Activated CD4-positive, alpha-beta T cell treated with anti-CD3 and anti-CD28 coated beads, Interleukin-2, amount 50 U/mL, for 24 hours (primary cell): ENCODE measurements around the gene COPS6.

Experiments
- DNase-seq, 2 donors: peaks; one replicate each; pipeline ENCODE4 v3.0.0-alpha.2; 2020; ENCODE audit warnings: low read depth in 1 of 2, low spot score in 1 of 2

The COPS6 gene

DNA sequence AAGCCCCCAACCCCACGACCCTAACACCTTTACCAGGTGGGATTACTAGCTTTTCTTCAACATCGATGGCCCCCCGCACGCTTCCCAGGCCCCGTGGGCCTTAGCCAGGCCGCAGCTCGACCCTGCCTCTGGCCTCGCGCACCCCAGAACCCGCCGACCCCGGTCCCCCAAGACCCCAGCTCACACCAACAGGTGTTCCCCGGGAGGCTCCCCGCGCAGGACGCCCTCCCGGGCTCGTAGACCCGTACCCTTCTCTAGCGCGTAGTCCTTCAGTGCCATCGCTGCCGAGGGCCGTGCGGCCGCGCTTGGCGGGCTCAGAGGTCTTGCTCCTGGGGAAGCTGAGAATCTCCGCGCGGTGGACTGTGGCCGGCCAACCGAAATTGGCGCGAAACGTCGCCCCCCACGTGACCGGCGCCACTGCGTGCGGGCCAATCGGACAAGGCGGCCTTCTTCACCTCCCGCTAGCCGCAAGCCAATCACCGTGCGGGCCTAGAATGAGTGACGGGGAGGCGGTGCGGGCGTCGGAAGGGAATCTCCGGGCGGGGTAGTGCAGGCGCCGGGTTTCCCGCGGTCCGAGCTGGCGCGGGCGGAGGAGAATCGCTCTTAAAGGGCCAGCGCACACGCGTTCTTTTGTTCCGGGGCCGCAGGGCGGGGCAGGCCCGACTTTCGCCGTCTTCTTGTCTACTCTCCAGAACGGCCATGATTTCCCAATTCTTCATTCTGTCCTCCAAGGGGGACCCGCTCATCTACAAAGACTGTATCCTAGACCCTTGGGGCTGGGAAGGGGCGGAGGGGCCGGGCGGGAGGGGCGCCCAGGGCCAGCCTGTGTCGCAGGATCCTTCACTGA, 12.5 kb downstream of the COPS6 start, which contains the start of the genes AP4M1 and MCM7:
Gene AP4M1, plus strand, starts transcription at position 628 of the 847 bp plus-strand sequence. Its CDS starts 72 bp downstream, at position 700.
Gene MCM7, minus strand, starts transcription at position 382 of the 847 bp plus-strand sequence. Its CDS starts 103 bp downstream, at position 279.
- DNase-seq = peak; percentile 89 to 97

DNA sequence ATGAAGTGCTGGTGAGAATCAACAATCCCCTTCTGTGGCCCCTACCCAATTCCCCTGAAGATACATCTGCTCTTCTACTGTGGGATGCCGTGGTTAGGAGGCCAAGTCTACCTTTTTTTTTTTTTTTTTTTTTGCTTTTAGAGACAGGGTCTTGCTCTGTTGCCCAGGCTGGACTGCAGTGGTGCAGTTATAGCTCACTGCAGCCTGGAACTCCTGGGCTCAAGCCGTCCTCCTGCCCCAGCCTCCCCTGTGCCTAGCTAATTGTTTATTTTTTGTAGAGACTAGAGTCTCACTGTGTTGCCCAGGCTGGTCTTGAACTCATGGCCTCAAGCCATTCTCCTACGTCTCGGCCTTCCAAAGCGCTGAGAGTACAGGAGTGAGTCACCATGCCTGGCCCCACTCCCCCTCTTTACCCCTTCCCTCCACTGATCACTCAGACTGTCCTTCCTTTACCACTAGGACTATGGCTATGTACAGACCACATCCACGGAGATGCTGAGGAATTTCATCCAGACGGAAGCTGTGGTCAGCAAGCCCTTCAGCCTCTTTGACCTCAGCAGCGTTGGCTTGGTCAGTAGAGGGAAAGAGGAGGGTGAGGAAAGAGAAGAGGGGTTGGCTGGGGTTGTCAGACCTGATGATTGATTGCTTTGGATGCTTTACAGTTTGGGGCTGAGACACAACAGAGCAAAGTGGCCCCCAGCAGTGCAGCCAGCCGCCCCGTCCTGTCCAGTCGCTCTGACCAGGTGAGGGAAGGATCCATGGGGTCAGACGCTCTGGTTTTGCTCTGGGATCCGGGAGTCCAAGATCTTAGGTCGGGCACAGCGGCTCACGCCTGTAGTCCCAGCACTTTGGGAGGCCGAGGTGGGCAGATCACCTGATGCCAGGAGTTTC, 14.4 kb downstream of the COPS6 start:
- DNase-seq = no peak

DNA sequence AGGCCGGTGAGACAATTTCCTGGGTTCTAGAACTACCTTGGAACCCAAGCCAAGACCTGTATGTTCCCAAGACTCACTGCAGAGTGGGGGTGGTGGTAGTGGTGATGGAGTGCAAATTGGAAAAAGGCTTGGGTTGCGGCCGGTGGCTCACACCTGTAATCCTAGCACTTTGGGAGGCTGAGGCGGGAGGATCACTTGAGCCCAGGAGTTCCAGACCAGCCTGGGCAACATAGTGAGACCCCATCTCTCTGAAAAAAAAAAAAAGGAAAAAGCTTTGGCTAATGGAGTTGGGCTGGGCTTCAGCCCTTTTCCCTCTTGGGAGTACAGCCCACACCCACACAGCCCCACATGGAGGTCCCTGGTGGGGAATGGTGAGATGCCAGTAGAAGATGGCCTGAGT, 16.8 kb downstream of the COPS6 start:
- DNase-seq = no peak

DNA sequence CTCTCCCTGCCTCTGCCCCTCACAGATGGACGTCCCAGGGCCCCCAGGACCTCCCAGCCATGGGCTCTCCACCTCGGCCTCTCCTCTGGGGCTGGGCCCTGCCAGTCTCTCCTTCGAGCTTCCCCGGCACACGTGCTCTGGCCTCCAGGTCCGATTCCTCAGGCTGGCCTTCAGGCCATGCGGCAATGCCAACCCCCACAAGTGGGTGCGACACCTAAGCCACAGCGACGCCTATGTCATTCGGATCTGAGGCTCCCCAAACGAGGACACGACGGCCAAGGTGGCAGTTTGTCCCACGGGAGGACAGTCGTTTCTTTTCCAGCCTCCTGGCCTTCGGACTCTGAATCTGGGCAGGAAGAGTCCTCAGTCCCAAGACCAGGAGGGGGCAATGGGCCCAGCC, 17.9 kb downstream of the COPS6 start:
- no peak for DNase-seq

DNA sequence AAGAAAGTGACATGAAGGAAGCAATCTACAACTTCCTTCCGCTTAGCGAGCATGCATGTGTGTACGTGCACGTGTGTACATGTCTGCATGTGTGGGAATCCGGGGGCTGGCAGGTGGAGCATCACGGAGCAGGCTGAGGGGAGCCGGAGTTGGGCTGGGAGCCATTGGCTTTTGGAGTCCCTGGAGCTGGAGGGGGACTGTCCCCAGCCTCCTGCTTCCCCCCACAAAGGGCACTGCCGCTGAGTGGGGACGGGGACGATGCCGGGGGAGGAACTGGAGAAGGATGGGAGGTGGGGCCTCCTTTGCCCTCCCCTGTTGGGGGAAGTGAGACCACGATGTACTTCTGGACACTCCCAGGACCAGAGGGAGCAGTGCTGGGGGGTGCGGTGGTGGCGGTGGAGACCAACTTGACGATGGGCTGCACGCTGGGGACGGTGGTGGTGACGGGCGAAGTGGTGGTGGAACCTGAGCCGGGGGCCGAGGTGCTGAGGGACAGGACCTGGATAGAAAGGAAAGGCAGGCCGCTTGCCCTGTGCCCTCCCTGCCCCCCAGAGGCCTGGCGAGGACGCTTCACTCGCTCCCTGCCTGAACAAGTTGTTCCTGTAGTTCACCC, 18.5 kb downstream of the COPS6 start:
- DNase-seq = no peak

DNA sequence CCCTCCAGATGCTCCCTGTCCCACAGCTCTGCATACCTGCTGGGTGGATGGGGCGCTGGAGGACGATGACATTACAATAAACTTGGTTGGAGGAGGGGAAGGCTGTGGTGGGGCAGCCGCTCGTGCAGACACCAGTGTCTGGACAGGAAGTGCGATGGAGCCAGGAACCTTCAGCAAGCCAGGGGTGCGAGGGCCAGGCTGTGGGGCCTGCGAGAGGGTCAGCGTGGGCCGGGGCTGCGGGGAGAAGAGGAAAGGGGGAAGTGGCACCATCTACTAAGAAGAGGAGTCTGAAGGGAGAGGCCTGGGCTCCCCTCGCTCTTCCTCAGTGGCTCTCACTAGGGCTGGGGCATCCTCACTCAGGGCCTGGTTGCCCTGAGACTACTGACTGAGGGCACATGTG, 19.1 kb downstream of the COPS6 start:
- no peak for DNase-seq

DNA sequence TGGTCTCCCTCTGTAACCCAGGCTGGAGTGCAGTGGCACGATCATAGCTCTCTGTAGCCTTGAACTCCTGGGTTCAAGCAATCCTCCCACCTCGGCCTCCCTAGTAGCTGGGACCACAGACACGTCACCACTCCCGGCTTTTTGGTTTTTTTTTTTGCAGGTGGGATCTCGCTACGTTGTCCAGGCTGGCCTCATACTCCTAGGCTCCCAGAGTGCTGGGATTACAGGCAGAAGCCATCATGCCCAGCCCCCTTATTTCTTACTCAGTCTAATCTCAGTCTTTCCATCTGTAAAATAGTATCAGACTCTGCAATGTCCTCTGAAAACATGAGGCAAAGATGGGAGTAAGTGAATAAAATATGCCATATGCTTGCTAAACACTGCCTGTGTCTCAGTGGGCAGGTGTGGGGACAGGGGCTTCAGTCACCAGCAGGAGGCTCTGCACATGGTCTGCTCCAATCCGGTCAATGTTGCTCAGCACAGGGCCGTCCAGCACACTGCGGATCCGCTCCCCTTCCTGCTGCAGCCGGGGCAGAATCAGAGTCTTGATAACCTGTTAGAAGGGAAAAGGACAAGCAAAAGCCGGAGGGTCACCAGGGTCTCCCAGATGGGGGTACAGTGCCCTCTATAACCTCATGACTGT, 20.9 kb downstream of the COPS6 start:
- DNase-seq = no peak

DNA sequence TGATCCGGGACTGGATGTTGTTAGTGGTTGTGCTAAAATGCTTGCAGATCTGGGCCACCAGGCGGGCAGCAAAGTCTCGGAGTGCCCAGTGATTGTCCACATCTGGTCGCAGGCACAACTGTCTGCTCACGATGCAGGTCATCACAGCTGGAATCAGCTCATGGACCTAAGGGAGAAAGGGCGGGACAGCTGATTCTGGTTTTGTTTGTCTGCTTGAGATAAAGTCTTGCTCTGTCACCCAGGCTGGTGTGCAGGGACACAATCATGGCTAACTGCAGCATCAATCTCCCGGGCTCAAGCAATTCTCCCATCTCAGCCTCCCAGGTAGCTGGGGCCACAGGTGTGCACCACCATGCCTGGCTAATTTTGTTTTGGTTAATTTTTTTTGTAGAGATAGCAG, 22.4 kb downstream of the COPS6 start:
- no peak for DNase-seq

DNA sequence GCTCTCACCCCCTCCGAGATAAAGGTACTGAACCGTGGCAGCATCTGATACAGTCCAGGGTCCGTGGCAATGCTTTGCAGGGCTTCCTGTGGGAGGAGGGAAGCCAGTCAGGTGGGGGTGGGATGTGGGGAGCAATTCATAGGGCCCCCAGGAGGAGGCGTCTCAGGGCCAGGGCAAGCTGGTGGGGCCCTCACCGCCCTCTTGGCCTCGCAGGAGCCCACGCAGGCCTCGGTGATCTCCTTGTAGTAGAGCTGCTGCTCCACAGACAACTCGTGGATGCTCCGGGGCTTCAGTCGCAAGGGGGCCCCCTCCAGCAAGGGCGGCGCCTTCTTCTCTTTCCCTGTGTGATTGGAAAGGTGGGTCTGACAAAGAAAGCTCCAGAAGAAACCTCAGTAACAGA, 23.1 kb downstream of the COPS6 start:
- DNase-seq = no peak

DNA sequence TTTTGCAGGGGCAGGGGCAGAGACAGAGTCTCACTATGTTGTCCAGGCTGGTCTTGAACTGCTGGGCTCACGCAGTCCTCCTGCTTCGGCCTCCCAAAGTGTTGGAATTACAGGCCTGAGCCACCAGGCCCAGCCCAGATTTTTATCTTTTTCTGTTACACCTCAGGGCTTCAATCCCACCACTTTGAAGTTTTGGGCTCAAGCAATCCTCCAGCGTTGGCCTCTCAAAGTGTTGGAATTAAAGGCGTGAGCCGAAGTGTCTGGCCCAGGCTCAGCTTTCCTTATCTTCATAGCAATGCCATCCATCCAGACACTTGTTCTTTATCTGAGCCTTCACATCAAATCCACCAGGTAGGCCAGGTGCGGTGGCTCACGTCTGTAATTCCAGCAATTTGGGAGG, 26.3 kb downstream of the COPS6 start:
- DNase-seq = no peak

DNA sequence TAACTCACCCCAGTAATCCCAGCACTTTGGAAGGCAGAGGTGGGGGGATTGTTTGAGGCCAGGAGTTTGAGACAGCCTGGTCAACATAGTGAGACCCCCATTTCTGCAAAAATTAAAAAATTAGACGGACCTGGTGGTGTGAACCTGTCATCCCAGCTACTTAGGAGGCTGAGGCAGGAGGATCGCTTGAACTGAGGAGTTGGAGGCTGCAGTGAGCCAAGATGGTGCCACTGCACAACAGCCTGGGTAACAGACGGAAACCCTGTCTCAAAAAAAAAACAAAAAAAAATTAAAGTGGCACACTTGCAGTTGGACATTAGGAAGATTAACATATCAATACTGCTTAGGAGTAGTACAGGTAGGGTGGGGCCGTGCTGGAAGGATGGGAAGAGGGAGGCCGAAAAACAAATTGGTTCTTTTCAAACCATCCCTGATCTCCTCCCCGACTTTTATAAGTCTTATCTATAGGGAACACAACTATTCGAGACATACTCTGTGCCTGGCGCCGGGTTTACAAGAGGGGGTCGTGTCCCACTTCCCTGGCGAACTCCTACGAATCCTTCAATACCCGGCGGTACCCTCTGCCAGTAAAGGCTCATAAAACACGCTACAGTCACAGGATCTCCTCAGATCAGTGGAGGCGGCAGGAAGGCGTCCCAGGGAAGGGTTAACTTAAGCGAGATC, 29.8 kb downstream of the COPS6 start:
- DNase-seq = no peak

DNA sequence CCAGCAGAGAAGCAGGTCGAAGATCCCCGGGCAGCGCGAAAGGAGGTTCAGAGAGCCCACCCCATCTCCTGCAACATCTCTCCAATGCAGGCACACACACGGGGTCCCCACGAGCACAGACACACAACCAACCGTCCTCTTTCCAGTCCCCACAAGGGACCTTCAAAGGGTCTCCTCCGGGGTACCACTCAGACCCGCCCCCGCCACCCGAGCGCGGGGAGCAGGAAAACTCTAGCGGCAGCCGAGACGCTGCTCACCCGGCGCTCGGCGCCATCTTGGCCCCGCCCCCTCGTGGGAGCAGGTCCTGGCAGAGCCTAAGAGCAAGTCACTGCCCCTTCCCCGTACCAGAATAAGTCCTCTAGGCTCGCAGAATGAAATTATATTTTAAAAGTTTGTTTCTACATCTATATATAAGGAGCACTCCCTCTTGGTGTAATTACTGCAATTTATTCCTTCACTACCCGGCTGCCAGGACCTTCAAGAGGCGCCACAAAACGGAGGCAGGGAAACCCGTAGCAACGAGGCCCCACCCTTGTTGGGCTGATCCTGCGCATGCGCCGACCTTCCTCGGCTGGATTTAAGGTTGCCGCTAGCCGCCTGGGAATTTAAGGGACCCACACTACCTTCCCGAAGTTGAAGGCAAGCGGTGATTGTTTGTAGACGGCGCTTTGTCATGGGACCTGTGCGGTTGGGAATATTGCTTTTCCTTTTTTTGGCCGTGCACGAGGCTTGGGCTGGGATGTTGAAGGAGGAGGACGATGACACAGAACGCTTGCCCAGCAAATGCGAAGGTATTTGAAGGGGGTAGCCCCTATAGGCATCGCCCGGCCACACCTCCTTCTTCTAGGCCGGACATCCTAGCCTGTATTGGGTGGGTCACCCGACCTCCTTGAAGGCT, 30.6 kb downstream of the COPS6 start, which contains the start of the genes CNPY4 and TAF6:
Gene CNPY4, plus strand, starts transcription at position 563 of the 898 bp plus-strand sequence. Its CDS starts 111 bp downstream, at position 674.
Gene TAF6, minus strand, starts transcription at position 287 of the 898 bp plus-strand sequence. CDS start 5,149 bp downstream, outside the sequence.
- peak; percentile 87 to 95 for DNase-seq

DNA sequence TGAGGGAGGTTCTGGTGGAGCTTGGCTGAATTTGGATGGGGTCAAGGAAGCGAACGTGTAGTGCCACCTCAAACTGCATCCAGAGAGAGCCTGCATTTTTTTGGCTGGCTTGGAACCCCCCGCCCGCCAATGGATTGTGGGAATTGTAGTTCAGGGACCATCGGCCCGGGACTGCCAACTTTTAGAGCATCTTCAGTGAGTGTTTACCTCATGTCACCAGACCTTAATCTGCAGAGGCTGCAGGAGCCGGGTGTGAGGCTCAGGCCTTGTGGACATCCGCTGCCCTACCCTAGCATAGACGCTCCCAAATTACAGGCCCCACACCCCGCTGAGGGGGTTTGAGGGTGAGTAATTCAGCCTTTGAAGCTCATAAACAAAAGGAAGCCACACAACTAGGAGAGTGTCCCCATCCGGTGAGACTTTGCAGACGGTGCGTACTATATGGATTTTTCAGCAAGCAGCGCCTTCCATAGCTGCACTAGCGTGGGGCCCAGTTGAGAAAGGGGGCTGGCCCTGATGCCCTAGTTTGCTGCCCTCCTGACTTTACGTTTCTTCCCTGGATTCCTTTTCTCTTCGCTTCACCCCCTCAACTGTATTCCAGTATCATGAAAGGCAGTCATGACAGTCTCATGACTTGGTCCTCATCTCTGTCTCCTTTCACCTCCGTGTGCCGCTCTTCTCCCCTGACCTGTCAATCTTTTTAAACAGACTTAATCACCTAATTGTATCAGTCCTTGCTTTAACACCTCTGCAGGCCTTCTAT, 31.4 kb downstream of the COPS6 start:
- DNase-seq = peak in 1 of 2 donors; percentile 58

DNA sequence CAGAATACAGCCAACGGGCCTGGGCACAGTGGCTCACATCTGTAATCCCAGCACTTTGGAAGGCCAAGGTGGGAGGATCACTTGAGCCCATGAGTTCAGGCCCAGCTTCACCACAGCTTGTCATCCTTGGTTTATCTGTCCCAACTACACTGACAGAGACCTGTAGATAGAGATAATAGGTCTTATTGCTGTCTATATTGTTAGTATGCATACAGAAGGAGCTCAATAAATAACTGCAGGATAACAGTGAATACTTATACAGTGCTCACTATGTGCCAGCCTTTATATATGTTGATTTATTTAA, 31.9 kb downstream of the COPS6 start:
- DNase-seq = no peak

DNA sequence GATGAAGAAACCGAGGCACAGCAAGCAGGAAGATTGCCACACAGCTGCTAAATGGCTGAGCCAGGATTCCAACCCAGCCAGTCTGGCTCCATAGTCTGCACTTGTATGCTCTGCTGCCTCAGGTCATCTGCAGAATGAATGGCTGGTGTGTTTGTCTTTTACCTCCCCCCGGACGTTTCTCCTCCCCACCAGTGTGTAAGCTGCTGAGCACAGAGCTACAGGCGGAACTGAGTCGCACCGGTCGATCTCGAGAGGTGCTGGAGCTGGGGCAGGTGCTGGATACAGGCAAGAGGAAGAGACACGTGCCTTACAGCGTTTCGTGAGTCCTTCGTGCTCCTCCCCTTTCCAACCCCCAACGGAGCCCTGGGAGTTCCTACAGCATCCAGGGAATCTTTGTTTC, 33.3 kb downstream of the COPS6 start:
- DNase-seq = no peak

DNA sequence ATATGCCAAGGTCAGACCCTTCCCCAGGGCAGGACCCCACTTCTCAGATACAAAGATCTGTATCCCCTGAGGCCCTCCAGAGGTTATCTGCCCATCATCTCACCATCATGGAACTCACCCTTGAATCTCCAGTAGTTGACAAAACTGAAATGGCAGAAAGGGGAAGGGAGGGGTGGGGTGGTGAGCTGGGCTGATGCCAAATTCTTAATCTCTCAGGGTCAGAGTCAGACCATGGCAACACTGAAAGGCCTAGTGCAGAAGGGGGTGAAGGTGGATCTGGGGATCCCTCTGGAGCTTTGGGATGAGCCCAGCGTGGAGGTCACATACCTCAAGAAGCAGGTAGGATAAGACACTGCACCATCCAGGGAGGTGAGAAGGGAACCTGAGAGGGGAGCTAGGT, 33.8 kb downstream of the COPS6 start:
- DNase-seq = no peak

DNA sequence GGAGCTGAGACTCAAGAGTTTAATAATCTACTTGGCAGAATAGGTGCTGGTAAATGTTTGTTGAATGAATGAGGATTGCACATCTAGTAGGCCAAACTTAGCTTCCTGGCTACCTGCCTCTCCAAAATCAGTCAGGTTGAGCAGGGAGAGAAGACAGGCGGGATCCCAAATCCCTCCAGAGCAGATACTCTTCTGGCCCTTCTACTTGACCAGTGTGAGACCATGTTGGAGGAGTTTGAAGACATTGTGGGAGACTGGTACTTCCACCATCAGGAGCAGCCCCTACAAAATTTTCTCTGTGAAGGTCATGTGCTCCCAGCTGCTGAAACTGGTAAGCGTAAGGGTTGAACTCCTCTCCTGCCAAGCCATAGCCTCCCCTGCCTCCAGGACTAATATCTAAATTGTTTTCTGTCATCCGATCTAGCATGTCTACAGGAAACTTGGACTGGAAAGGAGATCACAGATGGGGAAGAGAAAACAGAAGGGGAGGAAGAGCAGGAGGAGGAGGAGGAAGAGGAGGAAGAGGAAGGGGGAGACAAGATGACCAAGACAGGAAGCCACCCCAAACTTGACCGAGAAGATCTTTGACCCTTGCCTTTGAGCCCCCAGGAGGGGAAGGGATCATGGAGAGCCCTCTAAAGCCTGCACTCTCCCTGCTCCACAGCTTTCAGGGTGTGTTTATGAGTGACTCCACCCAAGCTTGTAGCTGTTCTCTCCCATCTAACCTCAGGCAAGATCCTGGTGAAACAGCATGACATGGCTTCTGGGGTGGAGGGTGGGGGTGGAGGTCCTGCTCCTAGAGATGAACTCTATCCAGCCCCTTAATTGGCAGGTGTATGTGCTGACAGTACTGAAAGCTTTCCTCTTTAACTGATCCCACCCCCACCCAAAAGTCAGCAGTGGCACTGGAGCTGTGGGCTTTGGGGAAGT, 35.8 kb downstream of the COPS6 start:
- no peak for DNase-seq
